Lower lobe of right lung (tissue), 2 donors: Measurements from ENCODE around the gene UBE2L5. TPM values are rescaled to one million over a fixed set of nuclear protein-coding genes. Genes with fewer than 3 reads are reported as not detected.
A peak's percentile ranks its signal among the peaks of the same experiment; 100 is the strongest.

Experiments used
- ATAC-seq, 2 donors: fragments of 200-7000 bp; cut with Tn5 transposase; one replicate each; pipeline ENCODE4 v1.9.1; 2020 to 2022; ENCODE audit warnings: mild to moderate bottlenecking in 2 of 2, moderate library complexity in 2 of 2
- DNase-seq: peaks from one replicate; pipeline ENCODE4 v3.0.0-alpha.2; 2020
- H3K27ac ChIP-seq: fragments of 200-600 bp; one replicate; pipeline ENCODE4 v1.8.0; 2022
- H3K27me3 ChIP-seq: fragments of 200-600 bp; one replicate; pipeline ENCODE4 v1.8.0; 2022; ENCODE audit warnings: low read depth
- H3K36me3 ChIP-seq: fragments of 200-600 bp; one replicate; pipeline ENCODE4 v1.8.0; 2022; ENCODE audit warnings: mild to moderate bottlenecking
- H3K4me1 ChIP-seq: fragments of 200-600 bp; one replicate; pipeline ENCODE4 v1.8.0; 2022
- H3K4me3 ChIP-seq: fragments of 200-600 bp; one replicate; pipeline ENCODE4 v1.8.0; 2022; ENCODE audit warnings: mild to moderate bottlenecking
- H3K9me3 ChIP-seq: fragments of 200-600 bp; one replicate; pipeline ENCODE4 v1.8.0; 2022
- CTCF ChIP-seq: fragments of 200-600 bp; IDR thresholded peaks from one replicate; pipeline ENCODE4 v1.8.0; 2022; ENCODE audit warnings: antibody characterized with exemption, mild to moderate bottlenecking
- intact Hi-C: fragments of 100-400 bp; cut with DNase I; formaldehyde crosslinking; loops from one replicate; pipeline ENCODE4 v1.11.0; 2022
- total RNA-seq: library from RNA; stranded (reverse); fragmentation: NEBNext Ultra II Directional; extraction: Animal tissue kit (Norgen Biotek cat#: 25700); gene quantifications from one replicate; pipeline ENCODE4 v1.2.1, GENCODE V29; 2021
- donor health status: DM: no; HTN: yes; CAD: no; lungs with severe emphysema.

Gene UBE2L5
- total RNA-seq, 1 donor from 2014 or later = not detected

- no peak for TF ChIP-seq CTCF
- Histone ChIP-seq H3K9me3 (no peaks in the 10 kb centered on the region), H3K27ac (no peak overlapping the region), H3K27me3 (no peaks in the 10 kb centered on the region), H3K36me3 (no peaks in the 10 kb centered on the region), H3K4me1 (peaks cover 14% of the 10 kb centered on the region), H3K4me3 (no peak overlapping the region)
- intact Hi-C loops = no loop called here
- DNase-seq (no peak), ATAC-seq (no peak)
These were observed 1.6 kb downstream of the UBE2L5 start for GRCh38 chr13:30423891-30424290.

GRCh38 chr13:30429235-30429634, 6.9 kb downstream of the UBE2L5 start:
- ATAC-seq (no peak), DNase-seq (no peak)
- no peak for TF ChIP-seq CTCF
- Histone ChIP-seq H3K4me1 (no peaks in the 10 kb centered on the region), H3K4me3 (no peak overlapping the region), H3K27me3 (no peaks in the 10 kb centered on the region), H3K27ac (no peak overlapping the region), H3K36me3 (no peaks in the 10 kb centered on the region), H3K9me3 (no peaks in the 10 kb centered on the region)
- intact Hi-C loops = no loop called here

- H3K27ac ChIP-seq = no peak overlapping the region
- DNase-seq = no peak
- H3K9me3 ChIP-seq = no peaks in the 10 kb centered on the region
- no peaks in the 10 kb centered on the region for H3K27me3 ChIP-seq
- no peak overlapping the region for H3K4me3 ChIP-seq
- TF ChIP-seq CTCF = no peak
- no peaks in the 10 kb centered on the region for H3K36me3 ChIP-seq
- no peaks in the 10 kb centered on the region for H3K4me1 ChIP-seq
- intact Hi-C loops = no loop called here
- ATAC-seq = peak; percentile 47 to 64
These were observed 7.7 kb downstream of the UBE2L5 start for GRCh38 chr13:30429721-30430694.

- ATAC-seq (peak in 1 of 2 donors; percentile 55), DNase-seq (no peak)
- intact Hi-C loops = no loop called here
- no peaks in the 10 kb centered on the region for H3K36me3 ChIP-seq
- no peaks in the 10 kb centered on the region for H3K9me3 ChIP-seq
- H3K27ac ChIP-seq = no peak overlapping the region
- no peaks in the 10 kb centered on the region for H3K27me3 ChIP-seq
- H3K4me1 ChIP-seq = no peaks in the 10 kb centered on the region
- no peak overlapping the region for H3K4me3 ChIP-seq
- no peak for TF ChIP-seq CTCF
These were observed 9.1 kb downstream of the UBE2L5 start for GRCh38 chr13:30431269-30431940.

GRCh38 chr13:30435911-30436451, 13.7 kb downstream of the UBE2L5 start:
- Histone ChIP-seq H3K4me1 (no peaks in the 10 kb centered on the region), H3K4me3 (no peak overlapping the region), H3K9me3 (no peaks in the 10 kb centered on the region), H3K36me3 (no peaks in the 10 kb centered on the region), H3K27ac (no peak overlapping the region), H3K27me3 (no peaks in the 10 kb centered on the region)
- DNase-seq (no peak), ATAC-seq (no peak)
- intact Hi-C loops = no loop called here
- no peak for TF ChIP-seq CTCF
